GM19043 (cell line): ENCODE measurements around the gene LGR4.
"Not testable (repeated sequence)": the region's sequence is repeated elsewhere in the genome, so short reads cannot be mapped to it uniquely, and the experiment has no call there.

Experiments used
- ATAC-seq: cut with Tn5 transposase; IDR thresholded peaks from one replicate; pipeline ENCODE4 v1.9.1; 2021; ENCODE audit warnings: low read depth; ENCODE audit not compliant: unreplicated experiment

Gene LGR4

GRCh38 chr11:27355575-27356104, 117.0 kb downstream of the LGR4 start:
- ATAC-seq, result no peak

- ATAC-seq, result no peak
Measured at GRCh38 chr11:27354359-27354965, 118.1 kb downstream of the LGR4 start.

- ATAC-seq, result no peak
Measured at GRCh38 chr11:27353593-27354358, 118.8 kb downstream of the LGR4 start.

GRCh38 chr11:27352781-27353180, 119.8 kb downstream of the LGR4 start:
- ATAC-seq, result no peak

- no peak for ATAC-seq
Measured at GRCh38 chr11:27350511-27350910, 122.1 kb downstream of the LGR4 start.

GRCh38 chr11:27349919-27350318, 122.7 kb downstream of the LGR4 start:
- ATAC-seq, result no peak

- no peak for ATAC-seq
Measured at GRCh38 chr11:27348340-27348873, 124.2 kb downstream of the LGR4 start.

- ATAC-seq, result no peak
Measured at GRCh38 chr11:27347359-27348339, 124.9 kb downstream of the LGR4 start.

GRCh38 chr11:27339941-27340340, 132.6 kb downstream of the LGR4 start:
- no peak for ATAC-seq

- not testable (repeated sequence) for ATAC-seq
Measured at GRCh38 chr11:27334764-27335163, 137.8 kb downstream of the LGR4 start.

GRCh38 chr11:27331981-27332380, 140.6 kb downstream of the LGR4 start:
- no peak for ATAC-seq

- no peak for ATAC-seq
Measured at GRCh38 chr11:27330633-27331270, 141.8 kb downstream of the LGR4 start.

- ATAC-seq, result no peak
Measured at GRCh38 chr11:27329867-27330632, 142.5 kb downstream of the LGR4 start.

- ATAC-seq, result no peak
Measured at GRCh38 chr11:27328614-27329013, 144.0 kb downstream of the LGR4 start.

- ATAC-seq, result not testable (repeated sequence)
Measured at GRCh38 chr11:27327064-27327463, 145.5 kb downstream of the LGR4 start.

- not testable (repeated sequence) for ATAC-seq
Measured at GRCh38 chr11:27322196-27322595, 150.4 kb downstream of the LGR4 start.

GRCh38 chr11:27321340-27321739, 151.2 kb downstream of the LGR4 start:
- ATAC-seq, result not testable (repeated sequence)

GRCh38 chr11:27319072-27319471, 153.5 kb downstream of the LGR4 start:
- peak; percentile 99 for ATAC-seq

- no peak for ATAC-seq
Measured at GRCh38 chr11:27317751-27318150, 154.8 kb downstream of the LGR4 start.
